GM19397 (cell line): ENCODE measurements around the gene PDE6B.

Experiments used
- ATAC-seq: cut with Tn5 transposase; IDR thresholded peaks from one replicate; pipeline ENCODE4 v1.9.1; 2021; ENCODE audit warnings: mild to moderate bottlenecking, moderate library complexity; ENCODE audit not compliant: unreplicated experiment

The PDE6B gene

DNA sequence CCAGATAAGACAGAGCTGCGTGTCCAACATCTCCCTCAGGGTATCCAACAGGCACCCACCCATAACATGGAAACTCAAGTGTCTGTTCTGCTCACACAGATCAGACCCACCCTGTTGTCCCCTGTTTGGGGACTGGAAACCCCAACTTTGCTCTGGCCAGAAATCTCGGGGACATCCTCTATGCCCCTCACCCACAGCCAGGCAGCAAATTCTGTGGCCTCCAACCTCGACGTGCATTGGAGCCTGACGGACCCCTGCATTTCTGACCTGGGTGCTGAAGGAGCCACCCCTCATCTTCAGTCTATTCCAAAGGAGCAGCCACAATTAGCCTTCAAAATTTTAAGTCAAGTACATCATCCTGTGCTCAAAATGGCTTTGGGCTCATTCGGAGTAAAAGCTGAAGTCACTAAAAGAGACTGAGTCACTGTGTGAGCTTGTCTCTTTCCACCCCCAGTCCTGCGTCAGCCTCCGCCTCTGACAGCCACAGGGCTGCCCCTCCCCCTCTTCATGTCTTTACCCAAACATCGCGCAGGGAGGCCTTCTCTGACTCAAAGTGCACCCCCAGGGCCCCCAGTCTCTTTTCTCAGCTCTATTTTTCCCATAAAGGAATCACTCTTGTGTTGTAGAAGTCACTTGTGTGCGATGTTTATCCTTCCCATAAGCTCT is 24.4 kb upstream of the PDE6B start:
- ATAC-seq, result no peak

DNA sequence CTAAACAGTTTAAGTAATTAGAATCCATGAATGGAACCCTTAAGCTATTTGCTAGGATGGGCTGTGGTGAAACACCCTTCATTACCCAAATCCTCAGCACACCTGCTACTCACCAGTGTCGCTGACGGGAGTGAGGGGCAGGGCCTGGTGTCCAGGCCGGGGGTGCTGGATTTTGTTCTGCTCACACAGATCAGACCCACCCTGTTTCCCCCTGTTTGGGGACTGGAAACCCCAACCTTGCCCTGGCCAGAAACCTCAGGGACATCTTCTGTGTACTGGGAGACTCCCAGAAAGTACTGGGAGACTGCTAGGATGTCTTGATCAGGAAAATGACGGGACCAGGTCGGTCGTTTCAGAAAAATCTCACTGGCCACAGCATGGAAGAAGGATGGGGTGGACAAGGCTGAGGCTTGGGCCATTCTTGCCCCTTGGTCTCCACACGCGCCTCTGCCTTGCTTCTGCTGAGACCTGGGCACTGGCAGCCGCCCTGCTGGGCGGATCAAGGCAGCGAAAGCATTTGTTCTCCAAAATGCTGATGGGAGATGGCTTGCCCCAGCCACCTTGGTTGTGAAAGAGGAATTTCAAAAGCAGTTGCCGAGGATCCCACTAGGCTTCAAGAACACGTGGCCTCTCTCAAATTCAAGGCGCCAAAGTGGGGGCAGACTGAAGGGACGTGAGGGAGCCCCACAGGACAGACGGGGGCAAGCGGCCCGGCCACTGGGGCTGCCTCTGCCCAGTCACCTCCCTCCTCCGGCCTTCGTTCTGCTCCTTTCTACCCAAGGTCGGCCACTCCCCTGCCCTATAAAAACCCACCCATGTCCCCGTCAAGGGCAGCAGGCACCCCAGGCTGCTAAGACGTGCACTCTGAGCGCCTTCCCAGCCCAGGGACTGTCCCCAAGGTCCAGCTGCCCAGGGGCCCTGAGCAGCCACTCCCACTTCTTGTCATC is 23.5 kb upstream of the PDE6B start:
- no peak for ATAC-seq

DNA sequence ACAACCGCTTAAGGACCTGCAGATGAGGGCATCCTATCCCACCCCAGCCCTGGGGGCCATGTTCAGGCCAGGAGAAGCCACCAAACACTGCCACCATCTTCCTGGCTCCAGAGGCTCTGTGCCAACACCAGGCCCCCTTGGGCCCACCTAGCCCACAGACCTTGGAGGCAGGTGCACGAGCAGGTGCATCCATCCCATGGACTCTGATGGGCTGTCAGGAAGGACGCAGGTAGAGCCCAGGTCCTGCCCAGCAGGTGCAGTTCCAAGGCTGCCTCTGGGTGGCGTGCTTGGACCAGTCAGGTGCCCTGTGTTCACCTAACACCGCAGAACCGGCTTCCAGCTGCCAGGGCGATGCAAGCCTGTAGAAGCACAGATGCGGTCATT is 22.8 kb upstream of the PDE6B start:
- no peak for ATAC-seq

DNA sequence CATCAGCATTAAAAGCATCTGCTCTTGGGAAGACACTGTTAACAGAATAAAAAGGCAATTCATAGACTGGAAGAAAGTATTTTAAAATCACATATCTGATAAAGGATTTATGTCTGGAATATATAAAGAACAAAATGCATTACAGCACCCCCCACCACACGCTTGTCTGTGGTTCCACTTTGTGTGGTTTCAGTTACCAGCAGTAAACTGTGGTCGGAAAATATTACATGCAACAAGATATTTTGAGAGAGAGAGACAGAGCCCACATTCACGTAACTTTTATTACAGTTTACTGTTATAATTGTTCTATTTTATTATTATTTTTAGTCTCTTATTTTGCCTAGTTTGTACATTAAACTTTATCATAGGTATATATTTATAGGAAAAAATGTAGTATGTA is 21.2 kb upstream of the PDE6B start:
- no peak for ATAC-seq

DNA sequence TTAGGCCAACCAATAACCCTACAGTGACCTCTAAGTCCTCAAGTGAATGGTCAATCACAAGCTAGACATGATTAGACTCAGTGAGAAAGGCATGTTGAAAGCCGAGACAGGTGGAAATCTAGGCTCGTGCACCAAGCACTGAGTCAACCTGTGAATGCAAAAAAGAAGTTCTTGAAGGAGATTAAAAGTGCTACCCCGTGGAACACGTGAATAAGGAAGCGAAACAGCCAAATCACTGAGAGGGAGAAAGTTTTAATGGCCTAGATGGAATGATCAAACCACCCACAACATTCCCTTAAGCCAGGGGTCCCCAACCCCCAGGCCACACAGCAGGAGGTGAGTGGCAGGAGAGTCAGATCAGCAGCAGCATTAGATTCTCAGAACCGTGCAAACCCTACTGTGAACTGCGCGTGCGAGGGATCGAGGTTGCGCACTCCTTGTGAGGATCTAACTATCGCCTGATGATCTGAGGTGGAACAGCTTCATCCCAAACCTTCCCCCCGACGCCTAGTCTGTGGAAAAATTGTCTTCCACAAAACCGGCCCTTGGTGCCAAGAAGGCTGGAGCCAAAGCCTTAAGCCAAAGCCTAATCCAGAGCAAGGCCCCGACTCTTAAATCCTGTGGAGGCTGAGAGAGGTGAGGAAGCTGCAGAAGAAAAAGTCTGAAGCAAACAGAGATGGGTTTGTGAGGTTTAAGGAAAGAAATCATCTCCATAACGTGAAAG is 19.5 kb upstream of the PDE6B start:
- no peak for ATAC-seq

DNA sequence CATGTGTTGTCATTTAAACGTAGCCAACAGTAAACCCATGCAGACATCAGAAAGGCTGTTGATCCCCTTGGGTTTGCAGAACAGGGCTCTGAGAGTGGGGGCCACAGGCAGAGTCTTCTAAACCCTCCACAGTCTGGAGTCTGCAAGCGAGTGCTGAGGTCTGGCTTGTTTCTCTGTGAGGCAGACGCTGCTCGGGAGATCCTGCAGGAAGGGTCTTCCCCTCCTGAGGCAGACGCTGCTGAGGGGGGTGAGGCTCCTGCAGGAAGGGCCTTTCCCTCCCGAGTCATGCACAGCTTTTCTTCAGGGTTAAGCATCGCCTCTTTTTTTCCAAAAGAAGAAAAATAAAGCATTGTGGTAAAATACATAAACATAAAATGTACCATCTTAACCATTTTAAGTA is 17.1 kb upstream of the PDE6B start:
- no peak for ATAC-seq

DNA sequence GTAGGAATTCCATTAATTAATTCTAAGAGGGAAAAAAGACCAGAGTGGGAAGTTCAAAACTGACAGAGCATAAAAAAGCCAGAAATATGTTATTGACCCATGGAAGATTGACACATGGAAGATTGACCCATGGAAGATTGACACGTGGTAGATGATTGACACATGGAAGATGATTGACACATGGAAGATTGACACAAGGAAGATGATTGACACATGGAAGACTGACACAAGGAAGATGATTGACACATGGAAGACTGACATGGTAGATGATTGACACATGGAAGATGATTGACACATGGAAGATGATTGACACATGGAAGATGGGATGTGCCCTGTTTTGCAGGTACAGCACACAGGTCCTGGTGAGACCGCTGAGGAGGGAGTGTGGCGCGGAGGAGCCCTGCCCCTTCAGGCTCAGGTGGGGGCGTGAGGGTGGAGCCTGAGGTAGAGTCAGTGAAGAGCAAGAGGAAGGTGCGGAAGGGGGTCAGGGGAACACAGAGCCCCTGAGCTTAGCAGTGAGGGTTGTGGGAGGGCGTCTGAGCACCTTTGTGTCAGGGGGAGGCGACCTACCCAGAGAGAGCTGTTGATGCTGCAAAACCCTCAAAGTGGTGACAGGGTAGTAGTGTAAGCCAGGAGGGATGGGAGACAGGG is 15.8 kb upstream of the PDE6B start:
- ATAC-seq, result no peak

DNA sequence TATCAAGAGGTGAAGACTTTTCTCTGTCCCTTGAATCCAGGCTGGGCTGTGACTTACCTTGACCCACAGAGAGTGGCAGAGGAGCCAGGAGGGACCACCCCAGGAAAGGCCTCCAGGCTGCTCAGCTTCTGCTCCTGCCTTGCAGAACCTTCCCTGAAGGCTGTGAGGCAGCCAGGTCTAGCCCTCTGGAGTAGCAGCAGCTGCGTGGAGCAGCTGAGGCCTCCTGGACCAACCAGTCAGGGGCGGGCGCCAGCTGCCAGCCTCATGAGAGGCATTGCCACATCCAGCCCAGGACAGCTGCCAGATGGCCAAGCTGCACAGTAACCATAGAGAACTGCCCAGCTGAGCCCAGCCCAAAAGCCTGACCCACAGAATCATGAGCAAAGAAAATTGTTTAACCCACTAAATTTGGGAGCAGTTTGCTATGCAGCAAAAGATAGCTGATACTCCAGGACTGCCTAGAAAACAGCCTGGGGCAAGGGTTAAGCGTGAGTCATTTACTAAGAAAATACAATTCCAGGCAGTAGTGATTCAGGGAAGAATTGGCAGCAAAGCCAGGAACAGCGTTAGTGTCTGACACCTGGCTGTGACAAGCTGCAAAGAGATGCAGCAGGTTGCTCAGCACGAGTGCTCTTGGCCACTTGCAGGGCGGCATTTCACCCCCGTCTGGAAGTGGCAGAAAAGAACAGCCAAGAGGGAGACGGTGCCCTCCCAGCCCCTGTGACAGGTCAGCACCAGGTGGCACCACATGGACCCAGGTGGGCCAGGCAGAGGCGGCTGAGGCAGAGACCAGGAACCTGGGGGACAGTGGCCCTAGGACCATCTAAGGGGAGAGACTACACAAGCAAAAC is 14.7 kb upstream of the PDE6B start:
- no peak for ATAC-seq

DNA sequence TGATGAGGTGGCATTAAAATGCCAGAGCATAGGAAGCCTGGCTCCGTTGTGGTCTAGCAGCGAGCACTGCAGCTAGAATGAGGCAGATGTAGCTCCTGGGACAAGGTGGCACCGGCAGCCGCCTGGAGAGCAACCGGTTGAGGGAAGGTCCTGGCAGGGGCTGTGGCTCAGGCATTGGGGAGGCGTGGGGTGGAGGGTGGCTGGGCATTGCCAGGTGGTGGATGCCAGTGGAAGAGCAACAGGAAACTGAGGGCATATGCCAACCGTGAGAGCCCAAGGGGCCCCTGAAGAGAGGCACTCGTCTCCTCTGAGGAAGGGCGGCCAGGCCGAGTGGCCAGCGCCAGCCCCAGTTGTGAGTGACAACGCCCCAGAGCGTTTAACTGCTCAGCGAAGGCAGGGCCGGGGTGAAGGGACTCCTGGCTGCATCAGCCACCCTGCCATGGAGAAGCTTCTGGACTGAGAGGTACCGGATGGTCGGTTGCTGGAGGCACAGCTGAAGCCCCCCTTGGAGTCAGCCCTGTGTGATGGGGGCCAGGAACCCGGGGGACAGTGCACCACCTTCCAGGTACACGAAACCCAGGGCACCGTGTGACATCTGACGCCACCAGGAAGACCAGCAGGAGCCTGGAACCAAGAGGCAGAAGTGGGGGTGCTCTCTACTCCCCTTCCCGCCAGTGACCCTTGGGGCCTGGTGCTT is 13.2 kb upstream of the PDE6B start:
- ATAC-seq, result no peak

DNA sequence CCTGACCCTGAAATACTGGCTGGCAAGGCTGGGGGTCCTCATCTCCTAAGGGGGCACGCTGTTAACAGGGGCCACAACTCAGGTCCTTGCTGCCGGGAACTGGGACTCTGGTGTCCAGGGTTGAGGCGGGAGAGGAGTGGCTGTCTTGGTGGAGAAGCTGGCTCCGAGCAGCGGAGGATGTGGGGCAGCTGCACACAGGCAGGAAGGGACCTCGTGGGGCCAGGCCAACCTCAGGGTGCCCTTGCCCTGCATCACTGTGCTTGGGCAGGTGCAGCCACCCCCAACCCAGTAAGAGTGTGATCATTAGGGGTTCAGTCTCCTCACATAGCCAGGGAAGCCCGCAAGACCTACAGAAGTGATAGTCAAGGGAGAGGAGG is 12.6 kb upstream of the PDE6B start:
- no peak for ATAC-seq

DNA sequence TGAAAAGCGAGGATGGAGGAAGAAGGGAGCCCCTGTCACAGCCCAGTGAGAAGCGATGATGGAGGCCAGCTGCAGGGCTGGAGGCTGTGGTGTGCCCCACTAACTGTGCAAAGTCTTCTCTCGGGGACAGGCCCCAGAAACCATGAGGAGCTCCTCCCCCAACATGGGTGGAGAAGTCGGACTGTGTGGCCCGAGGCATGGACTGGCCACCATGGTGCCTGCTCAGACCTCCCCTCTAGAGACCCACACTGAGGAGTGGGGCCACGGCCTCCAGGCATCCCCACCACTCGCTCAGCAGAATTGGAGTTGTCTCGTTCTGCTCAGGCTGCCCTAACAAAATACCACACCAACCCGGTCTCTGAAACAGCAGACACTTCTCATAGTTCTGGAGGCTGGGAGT is 12.2 kb upstream of the PDE6B start:
- no peak for ATAC-seq

DNA sequence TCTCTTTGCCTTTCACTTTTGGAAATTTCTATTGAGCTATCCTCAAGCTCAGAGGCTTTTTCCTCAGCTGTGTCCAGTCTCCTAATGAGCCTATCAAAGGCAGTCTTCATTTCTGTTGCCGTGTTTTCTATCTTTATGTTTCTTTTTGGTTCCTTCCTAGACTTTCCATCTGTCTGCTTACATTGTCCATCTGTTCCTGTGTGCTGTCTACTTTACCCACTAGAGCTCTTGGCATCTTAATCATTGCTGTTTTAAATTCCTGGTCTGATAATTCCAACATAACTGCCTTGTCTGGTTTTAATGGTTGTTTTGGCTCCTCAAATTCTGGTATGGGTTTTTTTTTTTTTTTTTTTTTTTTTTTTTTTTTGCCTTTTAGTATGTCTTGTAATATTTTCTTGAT is 9.3 kb upstream of the PDE6B start:
- ATAC-seq, result no peak

DNA sequence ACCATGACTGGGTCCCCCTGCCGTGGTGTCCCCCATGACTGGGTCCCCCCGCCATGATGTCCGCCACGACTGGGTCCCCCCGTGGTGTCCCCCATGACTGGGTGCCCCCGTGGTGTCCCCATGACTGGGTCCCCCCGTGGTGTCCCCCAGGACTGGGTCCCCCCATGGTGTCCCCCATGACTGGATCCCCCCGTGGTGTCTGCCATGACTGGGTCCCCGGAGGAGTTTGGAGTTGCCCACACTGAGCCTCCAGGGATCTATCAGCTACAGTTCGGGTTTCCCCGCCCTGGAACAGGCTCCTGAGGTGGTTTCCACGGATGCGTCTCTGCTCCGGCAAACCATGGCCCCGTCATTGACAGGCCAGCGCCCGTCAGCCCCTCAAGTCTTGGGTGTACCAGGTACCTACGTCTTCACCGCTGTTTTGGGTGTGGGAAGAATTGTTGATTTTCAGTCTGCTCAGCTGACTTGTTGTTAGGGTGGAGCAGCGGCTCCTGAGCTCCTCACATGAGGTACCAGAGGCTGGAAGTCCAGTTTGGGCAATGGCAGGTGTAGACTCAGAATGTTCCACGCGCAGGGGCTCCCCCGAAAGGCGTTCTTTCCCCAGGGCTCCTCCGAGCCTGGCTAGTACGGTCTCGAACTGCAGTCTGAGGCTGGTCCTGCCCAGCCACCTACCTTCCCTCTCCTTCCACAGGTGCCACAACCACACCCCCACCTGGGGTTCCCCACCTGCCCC is 8.3 kb upstream of the PDE6B start:
- no peak for ATAC-seq

DNA sequence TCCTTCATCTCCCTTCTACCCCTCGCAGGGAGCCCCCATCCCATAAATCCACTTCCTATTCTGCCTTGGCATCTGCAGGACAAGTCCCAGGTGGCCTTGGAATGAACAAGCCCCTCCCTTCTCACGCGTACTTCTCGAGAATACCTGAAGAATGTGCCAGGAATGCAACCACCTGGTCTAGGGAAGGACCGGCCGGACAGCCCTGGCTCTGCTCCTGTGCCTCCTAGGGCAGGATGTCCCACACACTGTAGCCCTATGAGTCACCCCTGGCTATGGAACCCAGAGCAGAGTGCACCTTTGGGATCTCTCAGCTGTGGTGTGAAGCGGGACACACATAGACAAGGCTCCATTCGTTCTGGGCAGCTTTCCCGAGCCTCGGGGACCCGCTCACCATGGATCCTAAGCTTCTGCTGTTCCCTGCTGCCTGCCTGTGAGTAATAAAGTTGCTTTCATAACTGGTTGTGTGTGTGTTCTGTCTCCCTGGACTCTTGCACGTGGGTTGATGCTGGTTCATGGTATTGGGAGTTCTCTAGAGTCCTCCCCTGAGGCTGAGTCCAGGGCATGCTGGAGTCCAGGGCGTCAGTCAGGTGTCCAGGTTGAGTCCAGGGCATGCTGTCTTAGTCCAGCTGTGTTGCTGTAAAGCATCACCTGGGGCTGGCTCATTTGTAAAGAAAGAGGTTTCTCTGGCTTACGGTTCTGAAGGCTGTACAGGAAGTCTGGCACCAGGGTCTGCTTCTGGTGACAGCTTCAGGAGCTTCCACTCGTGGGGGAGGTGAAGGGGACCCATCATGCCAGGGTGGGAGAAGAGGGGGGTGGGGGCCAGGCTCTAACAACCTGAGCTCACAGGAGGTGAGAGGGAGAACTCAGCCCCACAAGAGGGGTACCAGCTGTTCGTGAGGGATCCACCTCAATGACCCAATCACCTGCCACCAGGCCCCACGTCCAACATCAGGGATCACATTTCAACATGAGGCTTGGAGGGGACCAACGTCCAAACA is 7.4 kb upstream of the PDE6B start:
- ATAC-seq, result no peak

DNA sequence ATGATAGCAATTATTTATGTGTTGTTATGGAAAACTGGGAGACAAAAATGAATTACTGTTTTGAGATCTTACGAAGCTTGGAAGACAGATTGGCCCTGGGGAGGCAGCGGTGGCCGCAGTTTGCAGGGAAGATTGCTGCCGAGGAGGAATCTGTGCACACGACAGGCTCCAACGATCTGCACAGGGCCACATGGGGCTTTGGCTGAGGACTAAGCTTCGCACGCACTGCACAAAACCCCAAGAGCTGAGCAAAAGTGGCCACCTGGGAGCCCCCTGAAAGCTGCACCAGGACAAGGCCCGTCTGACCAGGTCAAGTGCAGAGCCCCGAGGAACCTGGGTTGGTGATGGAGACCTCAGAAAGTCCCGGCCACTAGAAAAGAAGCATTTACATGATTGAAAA is 5.2 kb upstream of the PDE6B start:
- no peak for ATAC-seq

DNA sequence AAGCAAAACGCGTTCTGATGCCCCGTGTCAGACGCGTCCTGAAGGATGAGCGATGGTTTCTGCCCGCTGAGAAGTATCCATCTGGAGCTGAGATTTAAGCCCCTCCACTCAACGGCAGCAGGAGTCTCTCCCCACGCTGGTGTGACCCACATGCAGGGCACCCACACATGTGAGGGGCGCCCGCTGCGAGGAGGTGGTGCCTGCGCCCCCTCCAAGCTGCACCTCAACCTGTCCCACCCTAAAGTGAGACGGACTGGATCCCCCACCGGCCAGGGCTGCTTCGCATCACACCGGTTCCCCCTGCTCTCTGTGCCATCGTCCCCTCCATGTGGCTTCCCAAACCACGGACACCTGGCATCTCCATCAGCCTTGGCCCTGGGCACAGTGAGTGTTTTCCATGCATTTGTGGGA is 4.5 kb upstream of the PDE6B start:
- no peak for ATAC-seq

DNA sequence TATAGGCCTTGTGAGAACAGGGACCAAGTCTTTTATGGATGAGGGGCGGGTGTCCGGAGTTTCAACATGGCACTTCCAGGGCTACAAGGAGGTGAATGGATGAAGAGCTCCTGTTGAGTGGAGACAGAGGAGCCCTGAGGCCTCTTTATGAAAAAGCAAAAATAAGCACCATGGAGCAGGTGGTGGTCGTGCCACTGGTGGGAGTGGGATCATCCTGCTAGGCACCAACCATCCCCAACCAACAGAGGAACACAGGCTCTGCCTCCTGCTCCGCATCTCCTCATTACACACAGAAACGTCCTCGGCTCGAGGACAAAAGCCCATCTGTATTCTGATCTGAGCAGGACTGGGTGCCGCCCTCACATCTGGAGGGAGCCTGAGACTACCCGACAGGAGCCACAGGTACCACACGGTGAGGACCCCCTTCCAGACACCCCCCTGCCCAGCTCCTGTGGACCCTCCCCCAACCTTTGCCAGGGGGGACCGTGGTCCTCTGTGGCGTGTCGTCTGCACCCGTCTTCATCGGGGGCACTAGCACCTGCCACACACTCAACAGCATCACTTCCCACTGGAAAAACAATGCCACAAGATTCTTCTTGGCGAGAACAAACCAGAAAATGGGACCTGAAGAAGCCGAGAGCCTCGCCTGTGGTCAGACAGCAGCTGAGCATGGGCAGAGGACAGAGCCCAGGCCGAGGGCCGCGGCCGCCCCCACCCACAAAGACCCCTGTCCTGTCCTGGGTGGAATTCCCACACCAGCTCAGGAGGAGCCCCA is 3.9 kb upstream of the PDE6B start:
- no peak for ATAC-seq
